GM11168 (cell line): ENCODE data around the gene CAMK4.
"Not testable (repeated sequence)": the region's sequence is repeated elsewhere in the genome, so short reads cannot be mapped to it uniquely, and the experiment has no call there.

Source experiments
- in situ Hi-C: fragments of 300-500 bp; cut with MboI; formaldehyde crosslinking; loops from one replicate; pipeline ENCODE4 v1.12.0; 2022; ENCODE audit warnings: low sequenced_read_pairs; ENCODE audit not compliant: unreplicated experiment

Gene CAMK4

DNA sequence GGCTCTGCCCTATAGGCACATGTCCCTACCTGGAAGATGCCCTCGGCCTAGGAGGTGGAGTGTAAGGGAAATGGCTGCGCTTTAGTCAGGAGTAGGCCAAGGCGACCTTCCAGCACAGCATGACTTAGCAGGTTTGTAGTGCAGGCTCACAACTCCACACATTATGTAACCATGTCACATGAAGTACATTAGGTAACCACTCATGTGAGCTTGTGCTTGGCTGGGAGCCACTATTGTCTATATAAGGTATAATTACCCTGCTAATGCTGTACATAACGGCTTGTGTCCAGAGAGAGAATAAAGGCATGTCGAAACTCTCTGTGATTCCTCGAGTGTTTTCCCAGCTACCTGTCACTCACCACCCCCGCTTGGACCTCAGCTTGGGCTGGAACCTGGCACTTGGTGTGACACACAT, 74.9 kb downstream of the CAMK4 start:
- in situ Hi-C loops = no loop called here

DNA sequence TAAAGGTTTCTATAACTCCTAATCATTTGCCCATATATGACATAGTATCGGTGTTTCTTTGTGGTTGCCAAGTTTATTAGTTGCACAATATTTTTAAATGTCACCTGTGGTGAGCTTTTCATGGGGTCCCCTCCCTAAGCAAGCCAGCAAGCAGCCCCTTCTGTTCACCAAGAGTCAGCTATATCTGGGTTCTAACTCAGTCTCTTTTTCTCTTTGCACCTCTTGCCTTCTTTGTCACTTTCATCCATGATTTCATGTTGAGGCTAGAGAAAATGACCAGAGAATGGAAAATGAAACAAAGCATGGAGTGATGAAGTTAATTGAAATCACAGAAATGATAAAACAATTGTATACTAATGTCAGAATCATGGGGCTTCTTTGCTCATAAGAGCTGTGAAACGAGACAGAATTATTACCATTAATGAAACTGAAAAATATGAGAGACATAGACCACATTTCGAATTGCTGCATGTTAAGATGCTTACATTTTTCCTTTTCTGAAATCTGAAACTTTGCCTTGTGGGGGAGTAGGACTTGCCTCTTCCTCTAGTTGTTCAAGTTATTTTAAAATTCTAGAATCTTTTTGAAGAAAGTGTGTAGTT, 75.7 kb downstream of the CAMK4 start:
- in situ Hi-C loops = no loop called here

DNA sequence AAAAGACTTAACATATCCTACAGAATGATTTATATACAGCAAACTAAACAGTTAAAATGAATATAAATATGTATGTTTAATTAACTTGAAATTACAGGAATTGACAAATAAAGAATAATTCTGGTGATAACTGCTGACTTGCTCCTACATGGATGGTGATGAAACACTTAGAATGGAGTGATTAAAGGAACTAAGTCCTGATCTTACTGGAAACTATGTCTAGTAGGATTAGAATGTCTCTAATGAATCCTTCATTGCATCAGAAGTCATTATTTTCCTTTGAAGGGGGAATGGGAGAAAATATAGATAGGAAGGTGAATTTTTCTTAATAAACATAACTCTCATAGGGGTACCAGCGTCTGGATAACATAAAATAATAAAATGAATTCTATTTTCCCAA, 77.1 kb downstream of the CAMK4 start:
- in situ Hi-C loops = no loop called here

DNA sequence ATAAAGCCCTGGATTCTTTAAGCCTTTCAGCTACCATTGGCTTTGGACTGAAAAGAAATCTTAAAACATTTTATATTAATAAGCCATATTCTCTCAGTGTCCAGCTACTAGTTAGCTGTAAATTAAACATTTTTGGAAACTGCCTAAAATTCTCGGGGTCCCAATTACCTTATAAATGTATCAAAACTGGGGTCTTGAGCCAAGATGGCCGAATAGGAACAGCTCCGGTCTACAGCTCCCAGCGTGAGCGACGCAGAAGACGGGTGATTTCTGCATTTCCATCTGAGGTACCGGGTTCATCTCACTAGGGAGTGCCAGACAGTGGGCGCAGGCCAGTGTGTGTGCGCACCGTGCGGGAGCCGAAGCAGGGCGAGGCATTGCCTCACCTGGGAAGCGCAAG, 77.9 kb downstream of the CAMK4 start:
- in situ Hi-C loops = not testable (repeated sequence)

DNA sequence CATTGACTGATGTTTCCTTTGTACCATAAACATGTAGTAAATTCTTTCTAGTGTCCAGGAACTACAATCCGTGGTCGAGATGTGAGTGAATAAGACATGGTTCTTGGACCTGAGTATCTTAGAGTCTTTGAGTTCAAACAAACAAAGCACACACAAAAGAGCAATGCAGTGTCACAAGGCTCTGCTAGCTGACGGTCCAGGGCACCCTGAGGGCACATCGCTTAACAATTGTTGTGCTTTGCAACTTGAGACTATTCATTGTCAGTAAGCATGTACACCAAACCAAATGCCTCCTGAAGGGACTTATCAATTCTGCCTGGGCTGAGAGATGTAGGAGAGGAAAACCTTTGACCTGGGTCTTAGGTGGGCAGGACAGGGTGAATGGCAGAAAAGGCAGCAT, 84.8 kb downstream of the CAMK4 start:
- in situ Hi-C loops = no loop called here

DNA sequence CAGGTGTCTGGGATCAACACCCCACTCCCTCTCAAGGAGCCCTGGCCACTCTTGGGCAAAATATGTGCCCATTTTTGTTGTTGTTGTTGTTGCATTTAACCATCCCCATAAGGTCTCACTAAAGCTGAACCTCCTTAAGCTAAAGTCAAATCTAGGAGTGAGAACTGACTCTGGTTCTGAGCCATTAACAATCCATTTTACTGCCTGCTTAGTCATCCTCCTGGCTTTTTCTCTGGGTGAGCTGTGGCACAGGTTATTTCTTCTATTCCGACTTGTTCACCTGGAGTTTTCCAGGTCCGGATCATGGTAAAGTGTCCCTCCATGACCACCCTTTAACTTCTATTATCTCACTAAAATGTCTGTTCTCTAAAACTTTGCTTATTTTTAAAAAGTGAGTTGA, 85.2 kb downstream of the CAMK4 start:
- in situ Hi-C loops = no loop called here

DNA sequence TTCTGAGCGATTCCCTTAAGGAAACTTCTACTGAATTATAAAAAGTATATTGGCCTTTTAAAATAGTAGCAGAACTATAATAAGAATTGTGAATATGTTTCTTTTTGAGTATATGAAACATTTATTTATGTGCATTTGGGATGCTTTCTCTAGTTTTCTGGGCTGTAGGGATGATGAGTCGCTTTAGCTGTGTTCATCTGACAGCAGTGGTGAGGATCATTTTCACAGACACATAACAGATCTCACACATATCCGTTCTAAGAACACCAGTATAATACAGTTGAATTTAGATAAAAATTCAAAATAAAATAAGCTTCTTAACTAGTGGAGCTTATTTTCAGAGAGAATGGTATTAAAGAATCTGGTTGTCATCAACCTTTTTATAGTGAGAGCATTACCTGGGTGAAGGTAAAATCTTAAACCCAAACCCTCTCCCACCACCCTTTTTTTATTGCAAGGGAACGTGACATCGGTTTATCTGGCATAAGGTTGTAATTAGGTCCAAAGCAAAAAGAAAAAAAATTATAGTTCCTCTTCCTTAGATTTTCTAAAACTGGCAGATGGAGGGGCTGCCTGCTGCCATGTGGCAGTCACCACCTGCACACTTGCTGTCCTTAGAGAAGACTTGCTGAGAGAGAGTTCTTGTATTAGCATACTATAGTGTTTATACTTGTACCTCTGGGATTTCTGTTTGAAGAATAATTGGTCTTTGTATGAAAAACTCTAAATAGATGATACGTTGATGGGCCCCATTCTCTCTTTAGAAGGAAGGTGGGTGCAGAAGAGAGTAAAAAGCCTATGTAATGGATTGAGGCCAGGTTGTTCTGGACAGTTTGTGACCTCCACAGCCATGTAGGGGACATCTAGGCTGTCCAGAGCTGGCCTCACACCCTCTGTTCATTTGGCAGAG, 86.8 kb downstream of the CAMK4 start:
- in situ Hi-C loops = no loop called here

DNA sequence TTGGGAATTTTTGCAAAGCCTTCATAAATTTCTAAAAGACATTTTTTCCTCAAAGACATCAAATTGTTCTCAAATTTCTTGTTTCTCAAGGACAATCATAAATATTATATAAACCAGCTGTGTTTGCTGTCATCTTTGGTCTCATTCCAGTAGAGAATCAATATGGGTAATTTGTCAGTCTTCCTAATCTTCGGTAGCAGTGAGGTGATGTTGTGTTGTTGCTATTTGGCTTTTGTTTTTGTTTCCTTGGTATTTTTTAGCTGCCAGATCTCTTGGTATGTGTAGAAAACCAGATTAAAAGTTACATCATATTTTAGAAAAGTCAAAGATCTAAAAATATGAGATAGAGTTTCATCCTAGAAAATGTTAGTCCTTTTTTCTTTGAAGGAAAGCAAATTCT, 87.5 kb downstream of the CAMK4 start:
- in situ Hi-C loops = no loop called here

DNA sequence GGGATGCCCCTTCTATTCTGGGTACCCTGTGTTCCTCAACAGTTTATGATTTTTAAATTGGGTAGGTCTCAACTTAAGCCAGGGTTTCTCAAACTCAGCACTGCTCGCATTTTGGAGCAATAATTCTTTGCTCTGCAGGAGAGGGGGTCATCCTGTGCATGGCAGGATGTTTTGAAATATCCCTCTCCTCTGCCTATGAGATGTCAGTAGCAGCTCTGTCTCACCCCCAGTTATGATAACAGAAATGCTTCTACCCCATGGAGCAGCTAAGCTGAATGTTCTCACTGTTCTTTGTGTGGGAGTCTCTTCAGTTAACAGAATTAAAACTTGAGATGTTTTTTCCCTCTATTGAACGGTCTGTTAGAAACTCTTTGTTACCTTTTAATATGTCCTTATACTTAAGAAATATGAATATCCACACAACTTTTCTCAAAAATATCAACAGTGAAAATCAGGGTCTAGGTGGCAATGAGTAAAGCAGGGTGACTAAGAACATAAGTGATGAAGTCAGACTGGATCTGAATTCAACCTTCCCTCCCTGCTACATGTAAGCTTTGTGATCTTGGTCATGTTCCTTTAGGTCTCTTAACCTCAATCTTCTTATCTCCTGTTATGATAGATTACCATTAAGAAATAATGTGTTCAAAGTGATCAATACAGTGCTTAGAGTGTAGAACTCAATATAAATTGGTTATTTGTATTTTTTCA, 89.0 kb downstream of the CAMK4 start:
- in situ Hi-C loops = no loop called here

DNA sequence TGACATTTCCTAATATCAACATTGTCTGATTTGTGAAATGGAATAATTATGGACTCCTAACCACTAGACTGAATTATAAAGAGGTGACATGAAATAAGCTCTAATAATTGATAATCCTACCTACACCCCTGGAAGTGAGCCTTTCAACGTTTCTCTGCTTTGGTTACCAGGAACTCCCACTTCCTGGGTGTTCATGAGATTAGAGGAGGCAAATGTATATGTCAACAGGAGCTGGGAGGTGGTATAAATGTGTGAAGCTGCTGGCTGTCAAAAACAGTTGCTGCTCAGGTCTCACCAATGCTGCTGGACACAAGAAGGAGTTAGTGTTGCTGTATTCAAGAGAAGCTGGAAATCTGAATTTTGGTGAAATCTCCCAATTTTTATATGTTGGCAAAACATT, 96.8 kb downstream of the CAMK4 start:
- in situ Hi-C loops = no loop called here

DNA sequence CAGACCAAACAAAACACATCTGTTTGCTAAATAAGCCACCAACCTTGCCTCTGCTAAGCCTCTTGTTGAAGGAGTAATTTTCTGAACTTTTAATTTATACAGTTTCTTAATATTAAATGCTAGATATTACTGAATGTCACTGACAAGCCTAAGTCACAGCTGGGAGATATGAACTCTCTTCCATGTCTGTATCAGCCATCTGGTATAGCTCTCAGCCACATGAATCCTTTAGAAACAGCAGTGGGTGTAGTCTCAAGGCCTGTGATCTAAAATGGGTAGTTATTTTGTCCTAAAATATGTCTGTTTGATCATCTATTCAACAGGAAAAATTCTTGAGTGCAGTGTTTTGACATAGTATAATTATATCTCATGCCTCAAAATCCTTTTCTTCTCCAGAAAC, 97.2 kb downstream of the CAMK4 start:
- in situ Hi-C loops = no loop called here

DNA sequence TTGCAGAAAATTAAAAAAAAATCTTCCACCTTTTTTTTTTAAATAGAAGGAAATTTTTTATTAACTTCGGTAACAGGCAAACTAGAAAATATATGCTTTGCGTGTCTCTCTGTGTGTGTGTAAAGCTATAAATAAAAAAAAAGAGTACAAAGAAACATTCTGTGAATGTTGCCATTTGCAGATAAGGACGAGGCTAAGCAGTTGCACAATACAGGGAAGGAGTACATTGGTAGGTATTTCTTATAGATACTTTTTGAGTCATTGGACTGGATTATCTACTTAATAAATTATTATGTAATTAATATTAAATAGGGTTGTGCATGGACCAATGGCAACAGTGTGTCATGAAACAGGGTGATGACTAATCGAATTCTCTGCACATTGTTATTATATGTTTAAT, 102.4 kb downstream of the CAMK4 start:
- in situ Hi-C loops = no loop called here

DNA sequence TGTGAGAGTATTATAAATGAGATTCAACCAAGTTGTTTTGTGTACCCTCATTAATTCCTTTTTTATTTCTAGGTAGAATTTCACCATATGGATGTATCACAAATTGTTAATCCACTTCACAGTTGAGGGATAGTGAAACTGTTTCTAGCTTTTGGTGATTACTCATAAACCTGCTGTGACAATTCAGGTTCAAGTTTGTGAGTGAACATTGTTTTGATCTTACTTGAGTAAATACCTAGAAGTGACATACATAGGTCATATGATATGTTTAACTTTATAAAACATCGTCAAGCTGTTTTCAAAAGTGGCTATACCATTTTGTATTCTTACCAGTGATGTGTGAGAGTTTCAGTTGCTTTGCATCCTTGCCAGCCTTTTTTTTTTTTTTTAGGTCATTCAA, 112.9 kb downstream of the CAMK4 start:
- in situ Hi-C loops = no loop called here

DNA sequence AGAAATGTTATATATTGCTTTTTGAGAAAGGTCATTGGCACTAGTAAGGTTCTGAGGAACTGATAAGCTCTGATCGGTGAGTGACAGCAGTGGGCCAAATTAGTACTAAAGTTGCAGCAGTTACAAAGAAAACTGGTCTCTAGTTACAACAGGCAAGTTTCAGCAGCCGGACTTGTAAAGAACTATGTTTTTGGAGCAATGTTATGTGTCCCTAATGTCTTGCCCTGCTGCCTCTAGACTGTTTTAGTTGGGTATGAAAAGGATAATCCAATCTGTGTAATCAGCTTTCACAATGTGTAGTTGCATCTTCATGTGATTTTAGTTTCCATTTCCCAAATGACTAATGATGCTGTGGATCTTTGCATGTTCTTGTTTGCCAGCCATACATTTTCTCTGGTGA, 113.5 kb downstream of the CAMK4 start:
- in situ Hi-C loops = no loop called here

DNA sequence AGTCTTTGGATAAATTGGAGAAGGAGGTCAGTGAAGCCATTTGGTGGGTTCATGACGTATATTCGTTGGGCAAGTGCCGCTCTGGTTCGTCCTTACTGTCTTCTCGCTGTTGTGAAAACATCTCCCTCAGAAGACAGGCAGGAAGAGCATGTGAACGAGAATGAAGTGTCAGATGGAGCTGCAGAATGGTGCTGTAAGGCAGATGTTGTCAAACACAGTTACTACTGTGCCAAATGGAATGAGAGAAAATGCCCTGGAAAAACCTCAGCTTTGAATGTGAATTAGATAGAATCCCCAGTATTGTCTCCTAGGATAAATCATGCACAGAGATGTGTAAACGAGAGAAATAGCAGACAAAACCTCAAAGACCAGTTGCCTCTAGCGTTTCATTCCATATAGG, 121.5 kb downstream of the CAMK4 start:
- in situ Hi-C loops = no loop called here

DNA sequence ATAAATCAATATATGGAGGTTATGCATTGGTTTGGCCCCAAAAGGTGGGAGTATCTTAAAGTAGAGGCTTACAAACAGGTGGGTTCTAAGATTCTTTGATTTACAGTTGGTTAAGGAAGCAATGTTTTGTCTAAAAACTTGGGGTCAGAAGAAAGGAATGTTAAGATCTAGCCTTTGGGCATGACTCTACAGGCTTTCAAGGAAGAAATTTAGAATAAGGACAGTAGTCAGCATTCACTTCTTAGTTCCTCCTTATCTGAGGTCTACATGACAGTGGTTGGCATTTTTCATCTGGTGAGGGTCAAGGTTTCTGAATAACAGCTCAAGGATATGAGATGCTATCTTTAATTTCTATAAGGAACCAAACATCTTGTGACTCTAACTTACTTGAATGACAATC, 122.8 kb downstream of the CAMK4 start:
- in situ Hi-C loops = no loop called here

DNA sequence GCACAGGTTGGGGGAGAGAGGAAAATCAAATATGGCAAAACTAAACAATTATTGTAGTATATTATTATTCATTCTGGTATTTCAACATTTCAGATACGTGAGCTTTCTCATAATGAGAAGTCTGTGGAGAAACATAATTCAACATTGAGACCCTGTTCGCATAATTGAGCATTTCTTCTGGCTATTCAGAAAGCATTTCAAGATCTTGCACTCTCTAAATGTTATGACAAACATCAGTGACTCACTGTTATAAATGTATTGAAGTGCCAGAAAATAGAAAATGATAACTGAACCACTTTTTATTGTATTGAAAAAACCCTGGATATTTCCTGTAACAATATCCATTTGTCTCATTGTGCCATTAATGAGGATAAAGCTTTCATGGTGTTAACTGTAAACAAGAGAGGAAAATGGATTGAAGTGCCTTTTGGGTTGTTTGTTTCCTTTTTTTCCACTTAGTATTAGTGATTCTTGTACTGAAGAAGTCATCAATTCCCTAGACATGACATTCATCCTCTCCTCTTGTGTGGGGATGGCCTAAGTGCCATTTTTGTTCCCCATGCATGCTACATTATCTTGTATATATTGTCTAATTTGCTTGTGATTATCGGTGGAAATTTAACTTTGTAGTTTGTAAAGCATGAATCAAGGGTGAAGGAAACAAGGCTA, 124.6 kb downstream of the CAMK4 start:
- in situ Hi-C loops = no loop called here

DNA sequence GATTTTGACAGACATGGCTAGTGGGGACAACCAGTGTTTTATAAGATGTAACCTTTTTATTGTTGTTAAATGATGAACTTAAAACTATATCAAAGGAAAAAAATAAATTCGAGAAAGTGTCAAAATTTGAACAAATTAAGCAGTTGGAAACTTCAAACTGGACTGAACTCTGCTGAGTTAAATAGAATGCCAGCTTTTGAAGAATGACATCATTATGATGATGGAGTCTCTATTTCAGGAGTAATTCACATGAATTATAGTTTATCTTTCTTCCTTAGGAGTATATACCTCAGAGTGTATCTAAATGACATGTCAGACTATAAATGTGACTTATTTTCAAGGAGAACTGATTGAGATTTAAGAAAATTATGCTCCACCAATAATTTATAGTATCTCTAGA, 125.2 kb downstream of the CAMK4 start:
- in situ Hi-C loops = no loop called here

DNA sequence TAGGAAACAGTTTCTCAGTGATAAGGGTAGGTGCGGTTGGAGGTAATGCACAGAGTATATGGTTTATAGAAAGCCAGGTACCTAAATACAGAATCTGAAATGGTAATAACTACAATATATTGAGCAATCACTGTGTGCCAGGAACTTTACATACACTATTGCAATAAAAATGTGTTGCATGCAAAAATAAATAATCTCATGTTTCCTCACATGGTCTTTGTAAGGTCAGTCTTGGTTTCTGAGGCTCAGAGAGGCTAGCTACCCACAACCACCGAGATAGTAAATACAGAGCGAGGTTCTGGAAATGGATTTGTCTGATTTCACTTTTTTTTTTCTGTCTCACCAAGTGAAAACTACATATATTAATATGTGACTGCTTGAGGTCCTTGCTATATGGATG, 128.9 kb downstream of the CAMK4 start:
- in situ Hi-C loops = no loop called here

DNA sequence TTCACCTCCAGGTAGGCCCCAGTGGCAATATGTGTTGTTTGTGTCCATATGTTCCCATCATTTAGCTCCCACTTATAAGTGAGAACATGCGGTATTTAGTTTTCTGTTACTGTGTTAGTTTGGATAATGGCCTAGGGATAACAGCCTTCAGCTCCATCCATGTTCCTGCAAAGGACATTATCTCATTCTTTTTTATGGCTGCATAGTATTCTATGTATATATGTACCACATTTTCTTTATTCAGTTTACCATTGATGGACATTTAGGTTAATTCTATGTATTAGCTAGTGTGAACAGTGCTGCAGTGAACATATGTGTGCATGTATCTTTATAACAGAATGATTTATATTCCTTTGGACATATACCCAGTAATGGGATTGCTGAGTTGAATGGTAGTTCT, 134.5 kb downstream of the CAMK4 start:
- in situ Hi-C loops = not testable (repeated sequence)

DNA sequence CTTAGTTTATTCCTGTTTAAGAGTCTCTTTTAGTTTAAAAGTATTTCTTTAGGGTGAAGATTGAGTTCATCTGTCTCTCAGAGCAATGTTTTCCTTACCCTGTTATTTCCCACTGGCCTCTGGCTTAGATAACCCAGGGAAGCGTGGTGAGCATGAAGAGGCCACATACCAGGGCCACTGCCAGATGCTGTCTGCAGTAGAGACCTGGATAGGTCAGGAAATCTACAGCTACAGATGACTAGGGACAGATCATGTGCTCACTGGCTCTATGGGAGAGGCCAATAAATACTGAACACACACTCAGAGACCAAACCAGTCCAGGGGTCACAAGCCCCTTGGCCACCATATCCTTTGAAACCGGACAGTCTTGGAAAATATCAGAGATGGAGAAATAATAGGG, 136.0 kb downstream of the CAMK4 start:
- in situ Hi-C loops = no loop called here
